Hepatocyte (in vitro differentiated cells): ENCODE results near the gene TMEM109. TPM values are rescaled to one million over a fixed set of nuclear protein-coding genes. Genes with fewer than 3 reads are reported as not detected.

Source experiments
- DNase-seq: peaks from one replicate; pipeline ENCODE4 v3.0.0-alpha.2; 2016; ENCODE audit warnings: low spot score
- H2AFZ ChIP-seq: fragments of 200-600 bp; sonication (generic); 2 replicates; pipeline ENCODE4 v1.6.0; 2016; ENCODE audit warnings: antibody characterized with exemption, mild to moderate bottlenecking
- H3K27ac ChIP-seq: fragments of 200-600 bp; sonication (generic); 2 replicates; pipeline ENCODE4 v1.5.1; 2016; ENCODE audit warnings: mild to moderate bottlenecking
- H3K27me3 ChIP-seq: fragments of 200-600 bp; sonication (generic); 2 replicates; pipeline ENCODE4 v1.6.1; 2016
- H3K36me3 ChIP-seq: fragments of 200-600 bp; sonication (generic); replicated peaks from 2 replicates; pipeline ENCODE4 v1.5.1; 2016; ENCODE audit warnings: low read depth; ENCODE audit not compliant: insufficient read depth
- H3K4me1 ChIP-seq: fragments of 200-600 bp; sonication (generic); 2 replicates; pipeline ENCODE4 v1.5.1; 2016; ENCODE audit warnings: mild to moderate bottlenecking, moderate library complexity; ENCODE audit not compliant: insufficient read depth
- H3K4me2 ChIP-seq: fragments of 200-600 bp; sonication (generic); 2 replicates; pipeline ENCODE4 v1.6.0; 2016
- H3K4me3 ChIP-seq: fragments of 200-600 bp; sonication (generic); 2 replicates; pipeline ENCODE4 v1.5.1; 2016; ENCODE audit warnings: mild to moderate bottlenecking
- H3K79me2 ChIP-seq: fragments of 200-600 bp; sonication (generic); 2 replicates; pipeline ENCODE4 v1.6.0; 2017; ENCODE audit warnings: mild to moderate bottlenecking
- H3K9me2 ChIP-seq: fragments of 200-600 bp; sonication (generic); replicated peaks from 2 replicates; pipeline ENCODE4 v1.6.0; 2017; ENCODE audit warnings: mild to moderate bottlenecking; ENCODE audit not compliant: insufficient read depth
- H3K9me3 ChIP-seq: fragments of 200-600 bp; sonication (generic); 2 replicates; pipeline ENCODE4 v1.5.1; 2016; ENCODE audit warnings: low read depth, mild to moderate bottlenecking
- H4K20me1 ChIP-seq: fragments of 200-600 bp; sonication (generic); 2 replicates; pipeline ENCODE4 v1.6.0; 2016; ENCODE audit warnings: mild to moderate bottlenecking; ENCODE audit not compliant: insufficient read depth, poor library complexity, severe bottlenecking
- EZH2 ChIP-seq: fragments of 200-600 bp; sonication (generic); IDR thresholded peaks from 2 replicates; pipeline ENCODE4 v1.6.1; 2016; ENCODE audit warnings: antibody characterized with exemption, mild to moderate bottlenecking, borderline replicate concordance
- EZH2phosphoT487 ChIP-seq: fragments of 200-600 bp; sonication (generic); IDR thresholded peaks from one replicate; pipeline ENCODE4 v1.6.1; 2018; ENCODE audit warnings: antibody characterized with exemption, mild to moderate bottlenecking, low read depth, moderate library complexity; ENCODE audit not compliant: unreplicated experiment, severe bottlenecking
- WGBS: methylation state at CpG from one replicate; pipeline ENCODE4 v1.1.6; 2016; ENCODE audit warnings: low lambda C conversion rate; ENCODE audit errors: missing lambda C conversion rate; 5-methylcytosine and 5-hydroxymethylcytosine counted together
- polyA plus RNA-seq: library from polyadenylated mRNA; unstranded; fragments of >200 nt; fragmentation: Nextera tagmentation; extraction: Ambion mirVana; gene quantifications from 2 replicates; pipeline ENCODE4 v1.2.1, GENCODE V29; 2016
- total RNA-seq: library from RNA; depleted of rRNA; stranded (reverse); fragments of >200 nt; gene quantifications from 2 replicates; pipeline ENCODE4 v1.2.3, GENCODE V29; 2014
- TF ChIP-seq, protein P1 (sequence below): fragments of 200-600 bp; sonication (generic); IDR thresholded peaks from 2 replicates; pipeline ENCODE4 v1.5.1; 2016; ENCODE audit warnings: antibody characterized with exemption, mild to moderate bottlenecking; ENCODE audit not compliant: poor library complexity

TMEM109 gene
- total and polyA plus RNA-seq, 2 experiments from 2014 or later = 30.0 to 86.9 TPM

DNA sequence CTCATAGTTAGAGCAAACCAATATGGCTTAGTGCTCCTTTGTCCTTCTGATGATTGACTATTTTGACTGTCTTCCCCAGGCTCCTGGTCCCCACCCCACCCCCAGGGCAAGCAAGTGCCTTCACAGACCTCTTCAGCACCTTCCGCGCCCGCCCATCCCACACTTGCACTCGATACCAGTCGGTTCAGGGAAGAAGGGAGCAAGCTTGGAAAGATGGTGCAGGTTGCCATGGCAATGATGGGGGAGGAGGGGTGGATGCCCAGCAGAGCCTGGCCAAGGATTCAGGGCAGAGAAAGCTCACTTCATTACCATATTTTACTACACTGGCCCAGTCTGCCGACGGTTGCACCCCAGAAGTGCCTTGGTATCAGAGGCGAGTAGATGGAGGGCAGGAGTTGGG, 12.5 kb downstream of the TMEM109 start:
- Histone ChIP-seq H3K27me3 (no peaks in the 10 kb centered on the region), H3K4me1 (peaks cover 5% of the 10 kb centered on the region), H3K79me2 (peaks cover 10% of the 10 kb centered on the region), H3K9me2 (no peaks in the 10 kb centered on the region), H3K4me2 (no peak overlapping the region), H3K4me3 (no peak overlapping the region), H3K27ac (no peak overlapping the region), H3K36me3 (no peaks in the 10 kb centered on the region), H3K9me3 (no peaks in the 10 kb centered on the region), H4K20me1 (no peaks in the 10 kb centered on the region), H2AFZ (no peak overlapping the region)
- WGBS = 96% methylated on average over 8 of the region's 8 CpGs
- DNase-seq = no peak
- TF ChIP-seq EZH2phosphoT487 = no peak
- TF ChIP-seq EZH2 = no peak
- TF ChIP-seq, protein P1, sequence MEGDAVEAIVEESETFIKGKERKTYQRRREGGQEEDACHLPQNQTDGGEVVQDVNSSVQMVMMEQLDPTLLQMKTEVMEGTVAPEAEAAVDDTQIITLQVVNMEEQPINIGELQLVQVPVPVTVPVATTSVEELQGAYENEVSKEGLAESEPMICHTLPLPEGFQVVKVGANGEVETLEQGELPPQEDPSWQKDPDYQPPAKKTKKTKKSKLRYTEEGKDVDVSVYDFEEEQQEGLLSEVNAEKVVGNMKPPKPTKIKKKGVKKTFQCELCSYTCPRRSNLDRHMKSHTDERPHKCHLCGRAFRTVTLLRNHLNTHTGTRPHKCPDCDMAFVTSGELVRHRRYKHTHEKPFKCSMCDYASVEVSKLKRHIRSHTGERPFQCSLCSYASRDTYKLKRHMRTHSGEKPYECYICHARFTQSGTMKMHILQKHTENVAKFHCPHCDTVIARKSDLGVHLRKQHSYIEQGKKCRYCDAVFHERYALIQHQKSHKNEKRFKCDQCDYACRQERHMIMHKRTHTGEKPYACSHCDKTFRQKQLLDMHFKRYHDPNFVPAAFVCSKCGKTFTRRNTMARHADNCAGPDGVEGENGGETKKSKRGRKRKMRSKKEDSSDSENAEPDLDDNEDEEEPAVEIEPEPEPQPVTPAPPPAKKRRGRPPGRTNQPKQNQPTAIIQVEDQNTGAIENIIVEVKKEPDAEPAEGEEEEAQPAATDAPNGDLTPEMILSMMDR = no peak

DNA sequence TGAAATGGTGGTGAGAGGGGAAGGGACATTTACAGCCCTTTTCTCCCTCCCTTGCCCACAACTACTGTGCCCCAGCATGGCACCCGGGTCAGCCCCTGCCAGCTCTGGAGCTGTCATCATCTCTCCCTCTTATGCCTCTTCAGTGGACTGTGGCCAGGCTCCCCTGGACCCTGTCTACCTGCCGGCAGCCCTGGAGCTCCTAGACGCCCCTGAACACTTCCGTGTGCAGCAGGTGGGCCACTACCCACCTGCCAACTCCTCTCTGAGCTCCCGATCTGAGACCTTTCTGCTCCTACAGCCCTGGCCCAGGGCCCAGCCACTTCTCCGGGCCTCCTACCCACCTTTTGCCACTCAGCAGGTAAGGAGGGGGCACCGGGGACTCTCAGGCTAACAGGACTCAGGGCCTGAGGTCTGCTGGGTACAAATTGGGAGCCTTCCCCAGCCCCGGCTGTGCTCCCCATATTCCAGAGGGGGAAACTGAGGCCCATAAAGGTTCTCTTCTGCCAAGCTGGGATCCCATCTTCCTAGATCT, 13.2 kb downstream of the TMEM109 start:
- DNase-seq = no peak
- H2AFZ ChIP-seq = no peak overlapping the region

DNA sequence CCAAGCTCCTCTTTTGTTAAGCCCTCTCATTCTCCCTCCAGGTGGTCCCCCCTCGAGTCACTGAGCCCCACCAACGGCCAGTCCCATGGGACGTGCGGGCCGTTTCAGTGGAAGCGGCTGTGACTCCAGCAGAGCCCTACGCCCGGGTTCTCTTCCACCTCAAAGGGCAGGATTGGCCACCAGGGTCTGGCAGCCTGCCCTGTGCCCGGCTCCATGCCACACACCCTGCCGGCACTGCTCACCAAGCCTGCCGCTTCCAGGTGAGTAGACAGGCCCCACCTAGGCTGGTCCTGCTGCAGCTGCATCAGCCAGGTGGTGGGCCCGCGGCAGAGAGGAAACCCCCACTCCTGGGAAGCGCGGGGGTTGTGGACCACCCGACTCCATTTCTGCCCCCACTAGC, 13.6 kb downstream of the TMEM109 start:
- no peaks in the 10 kb centered on the region for H3K9me2 ChIP-seq
- H3K27ac ChIP-seq = no peak overlapping the region
- peaks cover 10% of the 10 kb centered on the region for H3K79me2 ChIP-seq
- TF ChIP-seq, protein P1 = no peak
- H3K27me3 ChIP-seq = no peaks in the 10 kb centered on the region
- no peak overlapping the region for H3K4me2 ChIP-seq
- H3K4me3 ChIP-seq = no peak overlapping the region
- no peaks in the 10 kb centered on the region for H3K9me3 ChIP-seq
- DNase-seq = no peak
- H4K20me1 ChIP-seq = no peaks in the 10 kb centered on the region
- no peak overlapping the region for H2AFZ ChIP-seq
- WGBS = 93% methylated on average over 16 of the region's 16 CpGs
- no peaks in the 10 kb centered on the region for H3K36me3 ChIP-seq
- H3K4me1 ChIP-seq = peaks cover 5% of the 10 kb centered on the region

More for the DNA sequence above, 13.2 kb downstream of the TMEM109 start:
- no peaks in the 10 kb centered on the region for H3K36me3 ChIP-seq
- no peak overlapping the region for H3K27ac ChIP-seq
- peaks cover 10% of the 10 kb centered on the region for H3K79me2 ChIP-seq
- H3K9me2 ChIP-seq = no peaks in the 10 kb centered on the region
- no peaks in the 10 kb centered on the region for H4K20me1 ChIP-seq
- TF ChIP-seq EZH2 (no peak), EZH2phosphoT487 (no peak)
- TF ChIP-seq, protein P1 = no peak
- no peaks in the 10 kb centered on the region for H3K9me3 ChIP-seq
- H3K4me3 ChIP-seq = no peak overlapping the region
- WGBS = 96% methylated on average over 7 of the region's 8 CpGs
- H3K4me2 ChIP-seq = no peak overlapping the region
- H3K27me3 ChIP-seq = no peaks in the 10 kb centered on the region
- peaks cover 5% of the 10 kb centered on the region for H3K4me1 ChIP-seq

DNA sequence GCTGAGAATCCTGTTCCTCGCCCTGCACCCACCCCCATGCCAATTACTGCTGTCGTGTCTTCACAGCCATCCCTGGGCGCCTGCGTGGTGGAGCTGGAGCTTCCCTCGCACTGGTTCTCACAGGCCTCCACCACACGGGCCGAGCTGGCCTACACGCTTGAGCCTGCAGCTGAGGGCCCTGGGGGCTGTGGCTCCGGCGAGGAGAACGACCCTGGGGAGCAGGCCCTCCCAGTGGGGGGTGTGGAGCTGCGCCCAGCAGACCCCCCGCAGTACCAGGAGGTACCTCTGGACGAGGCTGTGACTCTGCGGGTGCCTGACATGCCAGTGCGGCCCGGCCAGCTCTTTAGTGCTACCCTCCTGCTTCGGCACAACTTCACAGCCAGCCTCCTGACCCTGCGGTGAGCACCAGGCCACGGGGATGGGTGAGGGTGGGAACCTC, 14.6 kb downstream of the TMEM109 start:
- H4K20me1 ChIP-seq = no peaks in the 10 kb centered on the region
- peaks cover 10% of the 10 kb centered on the region for H3K79me2 ChIP-seq
- H3K4me2 ChIP-seq = no peak overlapping the region
- H3K27me3 ChIP-seq = no peaks in the 10 kb centered on the region
- H3K36me3 ChIP-seq = no peaks in the 10 kb centered on the region
- peaks cover 5% of the 10 kb centered on the region for H3K4me1 ChIP-seq
- H3K4me3 ChIP-seq = no peak overlapping the region
- TF ChIP-seq, protein P1 = no peak
- H3K9me2 ChIP-seq = no peaks in the 10 kb centered on the region
- no peak overlapping the region for H2AFZ ChIP-seq
- DNase-seq = no peak
- no peaks in the 10 kb centered on the region for H3K9me3 ChIP-seq
- 97% methylated on average over 19 of the region's 20 CpGs for WGBS
- no peak overlapping the region for H3K27ac ChIP-seq
